DMS 273 (cell line): ENCODE results near the gene KSR2.

Source experiments
- DNase-seq: peaks from one replicate; lab custom pipeline; 2025; ENCODE audit not compliant: unreplicated experiment; lab: John Stamatoyannopoulos, UW

KSR2 gene

DNA sequence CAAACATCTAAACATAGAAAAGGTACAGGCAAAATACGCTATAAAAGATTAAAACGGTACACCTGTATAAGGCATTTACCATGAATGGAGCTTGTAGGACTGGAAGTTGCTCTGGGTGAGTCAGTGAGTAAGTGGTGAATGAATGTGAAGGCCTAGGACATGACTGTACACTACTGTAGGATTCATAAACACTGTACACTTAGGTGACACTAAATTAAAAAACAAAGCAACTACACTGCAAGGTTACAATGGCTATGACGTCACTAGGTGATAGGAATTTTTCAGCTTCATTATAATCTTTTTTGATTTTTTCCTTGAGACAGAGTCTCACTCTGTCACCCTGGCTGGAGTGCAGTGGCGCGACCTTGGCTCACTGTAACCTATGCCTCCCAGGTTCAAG, 269.2 kb downstream of the KSR2 start:
- DNase-seq: no peak

DNA sequence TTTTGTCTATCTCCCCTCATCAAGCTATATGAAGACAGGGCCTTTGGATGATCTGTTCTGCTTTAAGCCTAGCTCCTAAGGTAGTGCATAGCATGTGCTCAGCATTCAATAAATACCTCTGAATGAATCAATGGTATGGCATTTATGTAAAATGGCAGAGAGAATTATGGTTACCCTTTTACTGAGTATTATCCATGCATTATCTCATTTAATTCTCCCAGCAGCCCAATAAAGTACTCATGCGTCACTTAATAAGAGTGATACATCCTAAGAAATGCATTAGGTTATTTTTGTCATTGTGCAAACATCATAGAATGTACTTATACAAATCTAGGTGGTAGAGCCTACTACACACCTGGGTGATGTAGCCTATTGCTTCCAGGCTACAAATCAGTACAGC, 269.7 kb downstream of the KSR2 start:
- no peak for DNase-seq

- no peak for DNase-seq
These were observed 272.8 kb downstream of the KSR2 start for GRCh38 chr12:117695956-117696355.

DNA sequence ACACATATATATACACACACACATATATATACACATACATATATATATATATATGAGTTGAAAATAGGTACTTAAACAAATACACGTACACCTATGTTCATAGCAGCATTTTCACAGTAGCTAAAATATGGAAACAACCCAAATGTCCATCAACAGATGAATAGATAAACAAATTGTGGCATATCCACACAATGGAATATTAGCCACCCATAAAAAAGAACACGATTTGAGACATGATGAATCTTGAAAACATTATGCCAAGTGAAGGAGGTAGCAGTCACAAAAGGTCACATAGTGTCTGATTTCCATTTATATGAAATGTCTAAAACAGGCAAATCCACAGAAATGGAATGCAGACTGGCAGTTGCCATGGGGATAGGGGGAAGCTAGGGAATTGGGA, 276.3 kb downstream of the KSR2 start:
- no peak for DNase-seq

DNA sequence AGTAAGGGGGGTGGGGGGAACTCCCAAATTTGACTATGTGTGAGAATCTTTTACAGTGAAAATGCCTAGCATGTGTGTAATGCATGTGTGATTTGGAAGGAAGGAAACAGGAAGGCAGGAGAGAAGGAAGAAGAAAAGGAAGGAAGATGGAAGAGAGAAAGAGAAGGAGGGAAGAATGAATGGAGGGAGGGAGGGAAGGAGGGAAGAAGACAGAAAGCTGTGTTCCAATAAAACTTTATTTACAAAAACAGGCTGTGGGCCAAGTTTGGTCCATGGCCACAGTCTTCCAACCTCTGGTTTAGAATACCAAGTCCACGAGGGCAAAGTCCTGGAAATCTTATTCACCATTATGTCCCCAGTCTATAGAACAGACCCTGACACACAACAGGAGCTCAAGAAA, 278.9 kb downstream of the KSR2 start:
- DNase-seq: no peak

DNA sequence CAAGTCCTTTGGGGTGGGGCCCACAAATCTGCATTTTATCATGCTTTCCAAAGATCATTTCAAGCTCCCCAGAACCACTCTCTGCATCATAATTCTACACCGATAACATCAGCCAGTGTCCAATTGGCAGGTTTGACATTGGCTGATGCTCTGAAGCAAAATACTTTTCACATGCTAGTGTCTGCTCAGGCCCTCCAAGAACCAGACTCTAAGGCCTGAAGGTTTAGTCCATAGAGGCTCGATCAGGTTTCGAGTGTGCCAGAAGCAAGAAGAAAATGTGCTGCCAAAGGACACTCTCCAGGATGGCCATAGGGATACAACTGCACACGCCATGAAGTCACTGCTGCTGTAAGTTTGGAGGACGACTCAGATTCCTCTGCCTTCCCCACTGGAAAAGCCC, 280.3 kb downstream of the KSR2 start:
- DNase-seq: no peak

GRCh38 chr12:117686911-117687377, 281.8 kb downstream of the KSR2 start:
- DNase-seq: peak; percentile 7

DNA sequence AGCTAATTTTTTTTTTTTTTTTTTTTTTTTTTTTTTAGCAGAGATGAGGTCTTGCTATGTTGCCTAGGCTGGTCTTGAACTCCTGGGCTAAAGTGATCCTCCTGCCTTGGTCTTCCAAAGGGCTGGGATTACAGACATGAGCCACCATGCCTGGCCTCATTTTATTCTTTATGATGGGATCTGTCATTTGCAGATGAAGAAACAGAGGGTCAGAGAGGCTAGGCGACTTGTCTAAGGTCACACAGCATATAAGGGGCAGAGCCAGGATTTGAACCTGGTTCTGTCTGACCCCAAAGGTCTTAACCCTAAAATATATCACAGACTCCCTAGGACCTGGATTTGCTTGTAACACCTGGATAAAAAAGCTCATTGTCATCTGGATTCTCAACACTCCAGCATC, 282.6 kb downstream of the KSR2 start:
- no peak for DNase-seq

- peak; percentile 27 for DNase-seq
These were observed 283.5 kb downstream of the KSR2 start for GRCh38 chr12:117685110-117685926.

- no peak for DNase-seq
These were observed 284.3 kb downstream of the KSR2 start for GRCh38 chr12:117684471-117684870.

DNA sequence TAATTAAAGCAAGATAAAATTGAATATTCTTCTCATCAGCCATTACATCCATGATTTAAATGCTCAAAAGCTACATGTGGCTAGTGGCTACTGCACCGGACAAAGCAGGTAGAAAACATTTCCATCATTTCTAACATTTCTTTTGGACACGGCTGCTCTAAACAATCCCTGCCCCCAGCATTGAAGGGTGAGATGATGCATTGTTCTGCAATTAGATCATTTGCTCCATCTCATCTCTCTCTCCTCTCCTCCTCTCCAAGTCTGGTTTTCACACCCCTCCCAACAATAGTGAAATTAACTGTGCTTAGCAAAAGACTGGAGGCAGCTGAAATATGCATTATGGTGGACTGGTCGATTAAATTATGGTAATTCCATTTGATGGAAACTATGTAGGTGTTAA, 288.5 kb downstream of the KSR2 start:
- DNase-seq: no peak

- DNase-seq: no peak
These were observed 289.0 kb downstream of the KSR2 start for GRCh38 chr12:117679776-117680175.

GRCh38 chr12:117674763-117675162, 294.0 kb downstream of the KSR2 start:
- no peak for DNase-seq

DNA sequence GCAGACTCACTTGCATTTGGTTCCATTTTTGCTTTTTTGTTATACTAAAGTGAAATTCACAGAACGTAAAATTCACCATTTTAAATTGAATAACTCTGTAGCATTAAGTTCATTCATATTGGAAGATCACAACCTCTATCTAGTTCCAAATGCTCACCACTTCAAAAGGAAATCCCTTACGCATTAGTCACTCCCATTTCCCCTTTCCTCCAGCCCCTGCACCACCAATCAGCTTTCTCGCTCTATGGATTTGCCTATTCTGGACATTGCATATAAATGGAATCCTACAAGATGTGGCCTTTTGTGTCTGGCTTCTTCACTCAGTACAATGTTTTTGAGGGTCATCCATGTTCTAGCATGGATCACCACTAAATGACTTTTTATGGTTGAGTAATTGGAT, 294.5 kb downstream of the KSR2 start:
- DNase-seq: no peak

GRCh38 chr12:117671734-117672133, 297.1 kb downstream of the KSR2 start:
- peak; percentile 70 for DNase-seq

GRCh38 chr12:117664169-117664568, 304.6 kb downstream of the KSR2 start:
- DNase-seq: no peak

GRCh38 chr12:117662620-117663395, 306.0 kb downstream of the KSR2 start:
- DNase-seq: no peak

DNA sequence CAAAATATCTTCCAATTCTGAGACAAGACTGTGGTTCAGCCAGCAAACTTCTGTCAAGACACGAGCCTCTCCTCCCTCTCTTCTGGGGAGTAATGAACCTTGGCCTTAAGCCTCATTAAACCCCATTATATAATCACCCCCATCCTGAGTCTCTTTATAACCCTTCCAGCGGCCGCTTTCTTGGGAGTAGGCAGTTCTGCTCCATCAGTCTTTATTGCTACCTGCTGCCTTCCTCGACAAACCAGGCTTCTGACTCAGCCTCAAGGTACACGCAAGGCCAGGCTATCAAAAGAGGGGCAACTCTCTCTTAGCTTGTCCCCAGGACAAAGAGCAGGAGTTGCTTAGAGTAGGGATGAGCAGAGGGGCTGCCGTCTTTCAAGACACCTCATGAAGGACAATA, 306.6 kb downstream of the KSR2 start:
- no peak for DNase-seq

DNA sequence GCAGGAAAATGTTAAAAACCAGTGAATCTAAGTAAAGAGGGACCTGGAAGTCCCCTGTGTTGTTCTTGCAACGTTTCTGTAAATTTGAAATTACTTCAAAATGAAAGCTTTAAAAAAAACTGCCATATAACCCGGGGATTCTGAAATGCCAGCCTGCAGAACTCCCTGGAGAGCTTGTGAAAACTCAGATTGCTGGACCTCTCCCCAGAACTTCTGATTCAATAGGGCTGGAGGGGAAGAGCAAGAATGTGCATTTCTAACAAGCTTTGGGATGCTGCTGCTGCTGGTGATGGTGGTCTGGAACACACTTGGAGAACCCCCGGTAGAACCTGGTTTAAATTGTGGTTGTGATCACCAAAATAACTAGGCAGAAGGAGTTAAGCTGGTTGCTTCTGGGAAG, 307.3 kb downstream of the KSR2 start:
- no peak for DNase-seq

- DNase-seq: no peak
These were observed 307.9 kb downstream of the KSR2 start for GRCh38 chr12:117660896-117661295.

DNA sequence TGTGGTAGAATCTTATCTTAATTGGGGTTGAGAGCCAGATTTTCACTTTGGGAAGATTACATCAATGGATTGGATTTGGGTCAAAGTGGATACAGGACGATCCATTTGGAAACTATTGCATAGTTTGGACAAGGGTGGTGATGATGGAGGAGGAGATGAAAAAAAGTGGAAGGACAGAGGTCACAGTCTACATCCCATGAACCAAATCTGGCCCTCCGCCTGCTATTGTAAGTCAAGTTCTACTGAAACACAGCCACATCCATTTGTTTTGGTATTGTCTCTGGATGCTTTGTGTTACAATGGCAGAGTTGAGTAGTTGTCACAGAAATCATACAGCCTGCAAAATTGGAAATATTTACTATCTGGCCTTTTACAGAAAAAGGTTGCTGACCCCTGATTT, 310.6 kb downstream of the KSR2 start:
- DNase-seq: no peak

DNA sequence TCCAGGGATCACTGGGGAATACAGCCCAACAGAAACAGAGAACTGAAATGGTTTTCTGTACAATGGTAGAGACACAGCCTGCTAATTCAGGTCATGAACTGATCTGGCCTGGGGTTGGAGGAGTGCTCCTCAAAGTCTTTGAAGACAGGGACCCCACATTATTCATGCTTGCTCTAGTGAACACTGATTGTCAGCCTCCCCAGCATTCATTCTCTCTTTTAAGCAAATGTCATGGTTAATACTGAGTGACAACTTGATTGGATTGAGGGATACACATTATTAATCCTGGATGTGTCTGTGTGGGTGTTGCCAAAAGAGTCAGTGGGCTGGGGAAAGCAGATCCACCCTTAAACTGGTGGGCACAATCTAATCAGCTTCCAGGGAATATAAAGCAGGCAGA, 319.0 kb downstream of the KSR2 start:
- DNase-seq: no peak
